Left kidney (tissue), 2 donors: ENCODE data around the gene ATP10B. TPM values are rescaled to one million over a fixed set of nuclear protein-coding genes. Genes with fewer than 3 reads are reported as not detected.

Experiments
- DNase-seq: peaks from one replicate; pipeline ENCODE4 v3.0.0-alpha.2; 2013
- polyA plus RNA-seq: library from polyadenylated mRNA; unstranded; fragments of 120-200 nt; gene quantifications from one replicate; pipeline ENCODE4 v1.2.1, GENCODE V29; 2013; ENCODE audit not compliant: insufficient read length

Gene ATP10B
- polyA plus RNA-seq, 1 donor = 0.70 TPM

- no peak for DNase-seq
Measured at GRCh38 chr5:160685695-160686094, 166.3 kb downstream of the ATP10B start.

- DNase-seq = no peak
Measured at GRCh38 chr5:160685219-160685618, 166.8 kb downstream of the ATP10B start.

- DNase-seq = no peak
Measured at GRCh38 chr5:160679567-160680309, 172.3 kb downstream of the ATP10B start.

- no peak for DNase-seq
Measured at GRCh38 chr5:160675988-160676387, 176.0 kb downstream of the ATP10B start.

GRCh38 chr5:160674901-160675300 lies 177.1 kb downstream of the ATP10B start:
- DNase-seq = no peak

GRCh38 chr5:160672521-160672920 lies 179.5 kb downstream of the ATP10B start:
- DNase-seq = no peak

- DNase-seq = no peak
Measured at GRCh38 chr5:160668356-160668755, 183.7 kb downstream of the ATP10B start.

GRCh38 chr5:160667160-160667559 lies 184.9 kb downstream of the ATP10B start:
- no peak for DNase-seq

- no peak for DNase-seq
Measured at GRCh38 chr5:160665460-160665859, 186.6 kb downstream of the ATP10B start.

- DNase-seq = no peak
Measured at GRCh38 chr5:160660132-160660531, 191.9 kb downstream of the ATP10B start.

- DNase-seq = no peak
Measured at GRCh38 chr5:160657622-160658458, 194.2 kb downstream of the ATP10B start.

GRCh38 chr5:160657068-160657507 lies 194.9 kb downstream of the ATP10B start:
- DNase-seq = no peak

GRCh38 chr5:160655717-160656116 lies 196.3 kb downstream of the ATP10B start:
- DNase-seq = no peak

- DNase-seq = no peak
Measured at GRCh38 chr5:160651692-160652645, 200.0 kb downstream of the ATP10B start.

GRCh38 chr5:160649304-160649703 lies 202.7 kb downstream of the ATP10B start:
- DNase-seq = no peak

GRCh38 chr5:160646033-160646432 lies 206.0 kb downstream of the ATP10B start:
- no peak for DNase-seq

GRCh38 chr5:160643616-160644240 lies 208.3 kb downstream of the ATP10B start:
- DNase-seq = no peak

GRCh38 chr5:160641405-160641804 lies 210.6 kb downstream of the ATP10B start:
- DNase-seq = no peak

- no peak for DNase-seq
Measured at GRCh38 chr5:160640406-160640805, 211.6 kb downstream of the ATP10B start.

GRCh38 chr5:160638161-160638742 lies 213.8 kb downstream of the ATP10B start:
- no peak for DNase-seq
